ENCODE results near the gene CD2AP. TPM values are rescaled to one million over a fixed set of nuclear protein-coding genes. Genes with fewer than 3 reads are reported as not detected.

Gene CD2AP
- total and polyA plus RNA-seq, 7 experiments from 2014 or later, result 7.6 to 37.0 (median 25.8) TPM

DNA sequence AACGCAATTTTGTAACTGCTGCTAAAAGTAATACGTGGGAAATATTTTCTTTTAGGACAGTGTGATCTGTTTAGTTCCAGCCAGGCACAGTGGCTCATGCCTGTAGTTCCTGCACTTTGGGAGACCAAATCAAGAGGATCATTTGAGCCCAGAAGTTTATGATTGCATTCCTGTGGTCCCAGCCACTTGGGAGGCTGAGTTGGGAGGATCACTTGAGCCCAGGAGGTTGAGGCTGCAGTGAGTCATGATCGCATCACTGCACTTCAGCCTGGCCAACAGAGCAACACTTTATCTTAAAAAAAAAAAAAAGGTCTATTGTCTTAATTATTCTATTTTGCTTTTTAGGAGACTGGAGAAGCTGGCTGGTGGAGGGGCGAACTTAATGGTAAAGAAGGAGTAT is 101.5 kb downstream of the CD2AP start:
- Mint-ChIP-seq H3K4me1 (peaks cover 0 to 4% (median 0%) of the 10 kb centered on the region in 7 donors), H3K4me3 (no peak overlapping the region), H3K27ac (no peak overlapping the region), H3K27me3 (no peaks in the 10 kb centered on the region), H3K36me3 (peaks cover 6 to 51% (median 24%) of the 10 kb centered on the region in 5 donors), H3K9me3 (no peaks in the 10 kb centered on the region)
- no peak overlapping the region for H3K27ac ChIP-seq (ENCODE audit: low read depth, low read length)
- intact Hi-C loops (cut with micrococcal nuclease), result no loop called here
- DNase-seq (no peak), ATAC-seq (no peak)
- no peaks in the 10 kb centered on the region for H3K27me3 ChIP-seq (ENCODE audit: control insufficient read depth in 2 of 2, insufficient read depth in 2 of 2, low read length in 2 of 2)
- H3K4me3 ChIP-seq (ENCODE audit: low read length), result no peak overlapping the region
- peaks cover 0 to 21% (median 9%) of the 10 kb centered on the region in 3 experiments for H3K36me3 ChIP-seq (ENCODE audit: control insufficient read depth in 2 of 3, insufficient read depth in 3 of 3, low read length in 3 of 3)
- ChIA-PET CTCF (interaction anchor here (0.6 kb wide), 1 partner anchor 12 kb away, joined by 5 read pairs; no protein-coding TSS in a partner anchor), POLR2A (interaction anchor here (0.6 kb wide), 1 partner anchor 17 kb away, joined by 3 read pairs; no protein-coding TSS in a partner anchor)
- H3K4me1 ChIP-seq (ENCODE audit: control insufficient read depth in 2 of 2, insufficient read depth in 2 of 2, low read length in 2 of 2), result no peaks in the 10 kb centered on the region
- H3K9me3 ChIP-seq (ENCODE audit: control insufficient read depth in 2 of 3, low read length in 3 of 3), result no peaks in the 10 kb centered on the region

- no peak overlapping the region for H3K4me3 Mint-ChIP-seq
- no peak overlapping the region for H3K27ac Mint-ChIP-seq
- POLR2A ChIA-PET, result no interaction called here
- CTCF ChIA-PET, result no interaction called here
- H3K27me3 Mint-ChIP-seq, result no peaks in the 10 kb centered on the region
- H3K4me1 ChIP-seq (ENCODE audit: control insufficient read depth in 2 of 2, insufficient read depth in 2 of 2, low read length in 2 of 2), result no peaks in the 10 kb centered on the region
- no peaks in the 10 kb centered on the region for H3K9me3 ChIP-seq (ENCODE audit: control insufficient read depth in 2 of 3, low read length in 3 of 3)
- peaks cover 0 to 21% (median 9%) of the 10 kb centered on the region in 3 experiments for H3K36me3 ChIP-seq (ENCODE audit: control insufficient read depth in 2 of 3, insufficient read depth in 3 of 3, low read length in 3 of 3)
- H3K4me3 ChIP-seq (ENCODE audit: low read length), result no peak overlapping the region
- no peak overlapping the region for H3K27ac ChIP-seq (ENCODE audit: low read depth, low read length)
- H3K27me3 ChIP-seq (ENCODE audit: control insufficient read depth in 2 of 2, insufficient read depth in 2 of 2, low read length in 2 of 2), result no peaks in the 10 kb centered on the region
- H3K36me3 Mint-ChIP-seq, result peaks cover 6 to 59% (median 39%) of the 10 kb centered on the region in 5 donors
- ATAC-seq (no peak), DNase-seq (no peak)
- peaks cover 0 to 5% (median 0%) of the 10 kb centered on the region in 7 donors for H3K4me1 Mint-ChIP-seq
- intact Hi-C loops (cut with micrococcal nuclease), result no loop called here
- no peaks in the 10 kb centered on the region for H3K9me3 Mint-ChIP-seq
Observed at GRCh38 chr6:47581591-47581990, 104.0 kb downstream of the CD2AP start.

GRCh38 chr6:47587493-47587892 is 109.9 kb downstream of the CD2AP start:
- DNase-seq, result no peak
- no peaks in the 10 kb centered on the region for H3K27me3 Mint-ChIP-seq
- no peaks in the 10 kb centered on the region for H3K9me3 Mint-ChIP-seq
- no peaks in the 10 kb centered on the region for H3K4me1 ChIP-seq (ENCODE audit: control insufficient read depth in 2 of 2, insufficient read depth in 2 of 2, low read length in 2 of 2)
- intact Hi-C loops (cut with micrococcal nuclease), result loop anchor here in 1 of 2 donors (5.0 kb wide), 1 partner anchor 110 kb away; the partner anchor contains the start of gene CD2AP
- no peak for ATAC-seq
- H3K36me3 Mint-ChIP-seq, result peaks cover 11 to 73% (median 54%) of the 10 kb centered on the region in 5 donors
- no peak overlapping the region for H3K4me3 Mint-ChIP-seq
- H3K27me3 ChIP-seq (ENCODE audit: control insufficient read depth in 2 of 2, insufficient read depth in 2 of 2, low read length in 2 of 2), result no peaks in the 10 kb centered on the region
- no peak overlapping the region for H3K4me3 ChIP-seq (ENCODE audit: low read length)
- ChIA-PET CTCF (no interaction called here), POLR2A (no interaction called here)
- peaks cover 0 to 5% (median 0%) of the 10 kb centered on the region in 7 donors for H3K4me1 Mint-ChIP-seq
- H3K9me3 ChIP-seq (ENCODE audit: control insufficient read depth in 2 of 3, low read length in 3 of 3), result no peaks in the 10 kb centered on the region
- H3K27ac Mint-ChIP-seq, result peak overlapping the region in 1 of 9 donors; percentile 8
- H3K36me3 ChIP-seq (ENCODE audit: control insufficient read depth in 2 of 3, insufficient read depth in 3 of 3, low read length in 3 of 3), result peaks cover 0 to 14% (median 0%) of the 10 kb centered on the region in 3 experiments
- H3K27ac ChIP-seq (ENCODE audit: low read depth, low read length), result no peak overlapping the region

GRCh38 chr6:47592131-47592840 is 114.7 kb downstream of the CD2AP start:
- H3K36me3 Mint-ChIP-seq, result peaks cover 16 to 67% (median 54%) of the 10 kb centered on the region in 5 donors
- no peak overlapping the region for H3K27ac Mint-ChIP-seq
- peaks cover 0 to 3% (median 0%) of the 10 kb centered on the region in 7 donors for H3K4me1 Mint-ChIP-seq
- Histone ChIP-seq H3K4me1 (ENCODE audit: control insufficient read depth in 2 of 2, insufficient read depth in 2 of 2, low read length in 2 of 2) (no peaks in the 10 kb centered on the region), H3K27me3 (ENCODE audit: control insufficient read depth in 2 of 2, insufficient read depth in 2 of 2, low read length in 2 of 2) (no peaks in the 10 kb centered on the region), H3K4me3 (ENCODE audit: low read length) (no peak overlapping the region), H3K9me3 (ENCODE audit: control insufficient read depth in 2 of 3, low read length in 3 of 3) (no peaks in the 10 kb centered on the region), H3K36me3 (ENCODE audit: control insufficient read depth in 2 of 3, insufficient read depth in 3 of 3, low read length in 3 of 3) (peaks cover 0 to 19% (median 5%) of the 10 kb centered on the region in 3 experiments), H3K27ac (ENCODE audit: low read depth, low read length) (no peak overlapping the region)
- POLR2A ChIA-PET, result no interaction called here
- intact Hi-C loops (cut with micrococcal nuclease), result no loop called here
- no peak for DNase-seq
- CTCF ChIA-PET, result interaction anchor here (0.9 kb wide), 1 partner anchor 9 kb away, joined by 3 read pairs; no protein-coding TSS in a partner anchor
- H3K4me3 Mint-ChIP-seq, result no peak overlapping the region
- ATAC-seq, result no peak
- no peaks in the 10 kb centered on the region for H3K9me3 Mint-ChIP-seq
- no peaks in the 10 kb centered on the region for H3K27me3 Mint-ChIP-seq

- Mint-ChIP-seq H3K4me1 (no peaks in the 10 kb centered on the region), H3K36me3 (peaks cover 22 to 67% (median 54%) of the 10 kb centered on the region in 5 donors), H3K4me3 (no peak overlapping the region), H3K9me3 (no peaks in the 10 kb centered on the region), H3K27me3 (no peaks in the 10 kb centered on the region), H3K27ac (no peak overlapping the region)
- H3K4me3 ChIP-seq (ENCODE audit: low read length), result no peak overlapping the region
- H3K4me1 ChIP-seq (ENCODE audit: control insufficient read depth in 2 of 2, insufficient read depth in 2 of 2, low read length in 2 of 2), result no peaks in the 10 kb centered on the region
- POLR2A ChIA-PET, result no interaction called here
- intact Hi-C loops (cut with micrococcal nuclease), result no loop called here
- no peaks in the 10 kb centered on the region for H3K9me3 ChIP-seq (ENCODE audit: control insufficient read depth in 2 of 3, low read length in 3 of 3)
- CTCF ChIA-PET, result interaction anchor here (0.8 to 1.2 kb wide), 2 partner anchors 10 to 37 kb away, joined by 3 to 6 read pairs; no protein-coding TSS in a partner anchor
- H3K27me3 ChIP-seq (ENCODE audit: control insufficient read depth in 2 of 2, insufficient read depth in 2 of 2, low read length in 2 of 2), result no peaks in the 10 kb centered on the region
- DNase-seq (no peak), ATAC-seq (no peak)
- H3K27ac ChIP-seq (ENCODE audit: low read depth, low read length), result no peak overlapping the region
- H3K36me3 ChIP-seq (ENCODE audit: control insufficient read depth in 2 of 3, insufficient read depth in 3 of 3, low read length in 3 of 3), result peaks cover 0 to 23% (median 5%) of the 10 kb centered on the region in 3 experiments
Observed at GRCh38 chr6:47593979-47594378, 116.4 kb downstream of the CD2AP start.

DNA sequence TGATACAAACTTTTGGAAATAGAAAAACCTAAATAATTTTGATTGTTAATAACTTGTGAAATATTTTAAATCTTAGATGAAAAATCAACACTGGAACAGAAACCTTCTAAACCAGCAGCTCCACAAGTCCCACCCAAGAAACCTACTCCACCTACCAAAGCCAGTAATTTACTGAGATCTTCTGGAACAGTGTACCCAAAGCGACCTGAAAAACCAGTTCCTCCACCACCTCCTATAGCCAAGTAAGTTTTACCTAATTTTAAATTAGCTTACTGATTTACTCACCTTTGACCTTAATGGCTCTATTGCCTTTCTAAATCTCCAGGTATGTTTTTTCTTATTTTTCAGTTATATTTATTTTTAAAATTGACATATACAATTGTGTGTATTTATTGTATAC is 118.2 kb downstream of the CD2AP start:
- no peak for DNase-seq
- intact Hi-C loops (cut with micrococcal nuclease), result no loop called here

More for the DNA sequence above, 118.2 kb downstream of the CD2AP start:
- H3K27ac ChIP-seq (ENCODE audit: low read depth, low read length), result no peak overlapping the region
- Mint-ChIP-seq H3K9me3 (no peaks in the 10 kb centered on the region), H3K36me3 (peaks cover 20 to 59% (median 51%) of the 10 kb centered on the region in 5 donors), H3K27me3 (no peaks in the 10 kb centered on the region), H3K4me1 (no peaks in the 10 kb centered on the region), H3K4me3 (no peak overlapping the region), H3K27ac (no peak overlapping the region)
- ATAC-seq, result no peak
- H3K4me3 ChIP-seq (ENCODE audit: low read length), result no peak overlapping the region
- H3K36me3 ChIP-seq (ENCODE audit: control insufficient read depth in 2 of 3, insufficient read depth in 3 of 3, low read length in 3 of 3), result peaks cover 0 to 21% (median 5%) of the 10 kb centered on the region in 3 experiments
- no peaks in the 10 kb centered on the region for H3K9me3 ChIP-seq (ENCODE audit: control insufficient read depth in 2 of 3, low read length in 3 of 3)
- no peaks in the 10 kb centered on the region for H3K4me1 ChIP-seq (ENCODE audit: control insufficient read depth in 2 of 2, insufficient read depth in 2 of 2, low read length in 2 of 2)
- H3K27me3 ChIP-seq (ENCODE audit: control insufficient read depth in 2 of 2, insufficient read depth in 2 of 2, low read length in 2 of 2), result no peaks in the 10 kb centered on the region
- ChIA-PET POLR2A (no interaction called here), CTCF (interaction anchor here (0.6 to 1.0 kb wide), 2 partner anchors 118 to 197 kb away, joined by 3 read pairs; partner anchors contain the start of gene CD2AP)

Data from naive thymus-derived CD4-positive, alpha-beta T cell (primary cell).